OCI-LY3 (cell line): ENCODE measurements around the gene SLC2A8.

ENCODE experiments used
- H2AFZ ChIP-seq: fragments of 200-600, 300-600 bp; shearing (Covaris generic); 2 replicates; pipeline ENCODE4 v1.6.0; 2014; ENCODE audit warnings: antibody characterized with exemption, low read depth, low read length
- H3K27ac ChIP-seq: fragments of 200-600, 300-600 bp; sonication (generic); 2 replicates; pipeline ENCODE4 v1.5.1; 2014; ENCODE audit warnings: mild to moderate bottlenecking, low read length, moderate library complexity, mixed read lengths
- H3K27me3 ChIP-seq: fragments of 200-600, 300-600 bp; sonication (generic); 2 replicates; pipeline ENCODE4 v1.6.1; 2014; ENCODE audit warnings: low read depth, low read length, mixed read lengths
- H3K36me3 ChIP-seq: fragments of 200-600, 300-600 bp; sonication (generic); replicated peaks from 2 replicates; pipeline ENCODE3; 2014; ENCODE audit warnings: low read depth, low read length, mixed read lengths
- H3K4me1 ChIP-seq: fragments of 300-600, 200-600 bp; sonication (generic); 2 replicates; pipeline ENCODE4 v1.6.1; 2014; ENCODE audit warnings: low read length, mixed read lengths
- H3K4me2 ChIP-seq: fragments of 200-600, 300-600 bp; sonication (generic); 2 replicates; pipeline ENCODE4 v1.6.1; 2014; ENCODE audit warnings: low read length, mixed read lengths
- H3K4me3 ChIP-seq: fragments of 300-600, 200-600 bp; sonication (generic); 2 replicates; pipeline ENCODE4 v1.5.1; 2014; ENCODE audit warnings: antibody characterized with exemption, mild to moderate bottlenecking, low read length, moderate library complexity
- H3K79me2 ChIP-seq: fragments of 300-600, 200-600 bp; shearing (Covaris generic); 2 replicates; pipeline ENCODE4 v1.6.1; 2014; ENCODE audit warnings: mild to moderate bottlenecking, low read length, mixed read lengths
- H3K9ac ChIP-seq: fragments of 300-600, 200-600 bp; shearing (Covaris generic); 2 replicates; pipeline ENCODE4 v1.6.0; 2014; ENCODE audit warnings: mild to moderate bottlenecking, low read length, moderate library complexity
- H3K9me3 ChIP-seq: fragments of 200-600, 300-600 bp; shearing (Covaris generic); 2 replicates; pipeline ENCODE4 v1.6.1; 2014; ENCODE audit warnings: low read length, mixed read lengths; ENCODE audit not compliant: insufficient read depth
- H4K20me1 ChIP-seq: fragments of 200-600, 300-600 bp; sonication (generic); 2 replicates; pipeline ENCODE4 v1.6.1; 2016; ENCODE audit warnings: low read length, mixed read lengths; ENCODE audit not compliant: insufficient read depth
- EZH2phosphoT487 ChIP-seq: fragments of 200-600 bp; shearing (Covaris generic); IDR thresholded peaks from 2 replicates; pipeline ENCODE4 v1.6.1; 2018; ENCODE audit warnings: antibody characterized with exemption, mixed run types, low read depth
- TF ChIP-seq, protein P1 (sequence below): fragments of 200-600, 300-600 bp; sonication (generic); IDR thresholded peaks from 2 replicates; pipeline ENCODE4 v1.5.1; 2014; ENCODE audit warnings: antibody characterized with exemption, low read length, low read depth

The SLC2A8 gene

DNA sequence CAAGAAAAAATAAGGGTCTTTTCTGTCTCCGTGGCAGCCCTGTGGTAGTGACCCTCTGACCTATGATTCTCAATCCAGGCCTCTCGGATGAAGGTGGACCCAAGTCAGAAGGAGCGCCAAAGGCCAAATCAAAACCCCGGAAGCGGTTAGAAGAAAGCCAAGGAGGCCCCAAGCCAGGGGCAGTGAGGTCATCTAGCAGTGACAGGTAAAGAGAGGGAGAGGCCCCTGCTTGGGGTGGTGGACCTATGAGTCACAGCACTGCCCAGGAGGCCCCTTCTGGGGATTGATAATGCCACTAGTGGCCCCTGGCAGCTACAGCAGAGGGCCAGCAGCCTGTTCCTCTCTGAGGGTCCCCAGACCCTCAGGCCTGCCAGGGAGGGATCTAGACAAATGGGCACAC lies 6.4 kb upstream of the SLC2A8 start:
- no peak overlapping the region for H3K4me2 ChIP-seq
- H3K4me3 ChIP-seq, result no peak overlapping the region
- H3K9ac ChIP-seq, result no peak overlapping the region
- H3K79me2 ChIP-seq, result no peaks in the 10 kb centered on the region
- no peak overlapping the region for H2AFZ ChIP-seq
- H3K4me1 ChIP-seq, result peaks cover 4% of the 10 kb centered on the region; the same call in 1 of the 2 replicates
- H3K9me3 ChIP-seq, result no peaks in the 10 kb centered on the region
- H3K27me3 ChIP-seq, result no peaks in the 10 kb centered on the region
- no peaks in the 10 kb centered on the region for H4K20me1 ChIP-seq
- H3K36me3 ChIP-seq, result no peaks in the 10 kb centered on the region
- no peak for TF ChIP-seq EZH2phosphoT487
- TF ChIP-seq, protein P1, sequence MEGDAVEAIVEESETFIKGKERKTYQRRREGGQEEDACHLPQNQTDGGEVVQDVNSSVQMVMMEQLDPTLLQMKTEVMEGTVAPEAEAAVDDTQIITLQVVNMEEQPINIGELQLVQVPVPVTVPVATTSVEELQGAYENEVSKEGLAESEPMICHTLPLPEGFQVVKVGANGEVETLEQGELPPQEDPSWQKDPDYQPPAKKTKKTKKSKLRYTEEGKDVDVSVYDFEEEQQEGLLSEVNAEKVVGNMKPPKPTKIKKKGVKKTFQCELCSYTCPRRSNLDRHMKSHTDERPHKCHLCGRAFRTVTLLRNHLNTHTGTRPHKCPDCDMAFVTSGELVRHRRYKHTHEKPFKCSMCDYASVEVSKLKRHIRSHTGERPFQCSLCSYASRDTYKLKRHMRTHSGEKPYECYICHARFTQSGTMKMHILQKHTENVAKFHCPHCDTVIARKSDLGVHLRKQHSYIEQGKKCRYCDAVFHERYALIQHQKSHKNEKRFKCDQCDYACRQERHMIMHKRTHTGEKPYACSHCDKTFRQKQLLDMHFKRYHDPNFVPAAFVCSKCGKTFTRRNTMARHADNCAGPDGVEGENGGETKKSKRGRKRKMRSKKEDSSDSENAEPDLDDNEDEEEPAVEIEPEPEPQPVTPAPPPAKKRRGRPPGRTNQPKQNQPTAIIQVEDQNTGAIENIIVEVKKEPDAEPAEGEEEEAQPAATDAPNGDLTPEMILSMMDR, result no peak
- H3K27ac ChIP-seq, result no peak overlapping the region

DNA sequence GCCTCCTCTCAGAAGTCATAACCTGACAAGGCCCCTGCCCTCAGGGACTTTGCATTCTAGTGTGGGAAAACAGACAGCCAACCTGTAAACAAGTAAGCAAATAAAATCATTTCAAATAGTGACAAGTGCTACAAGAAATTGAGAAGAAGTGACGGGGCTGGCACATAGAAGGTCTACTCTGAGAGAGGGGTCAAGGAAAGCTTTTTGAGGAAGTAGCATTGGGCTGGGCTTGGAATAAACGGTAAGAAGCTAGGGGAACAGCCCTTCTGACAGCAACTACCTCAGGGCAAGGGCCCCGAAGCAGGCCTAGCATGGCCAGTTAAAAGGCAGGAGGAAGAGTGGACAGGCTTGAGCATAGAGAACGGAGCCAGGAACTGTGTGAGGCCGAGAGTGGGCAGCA lies 4.8 kb upstream of the SLC2A8 start:
- Histone ChIP-seq H3K27me3 (no peaks in the 10 kb centered on the region), H3K9me3 (no peaks in the 10 kb centered on the region), H3K27ac (no peak overlapping the region), H3K79me2 (no peaks in the 10 kb centered on the region), H3K4me1 (peaks cover 10% of the 10 kb centered on the region), H3K9ac (no peak overlapping the region), H3K36me3 (no peaks in the 10 kb centered on the region), H3K4me3 (no peak overlapping the region), H4K20me1 (no peaks in the 10 kb centered on the region), H3K4me2 (no peak overlapping the region), H2AFZ (no peak overlapping the region)
- no peak for TF ChIP-seq EZH2phosphoT487
- TF ChIP-seq, protein P1, result no peak

DNA sequence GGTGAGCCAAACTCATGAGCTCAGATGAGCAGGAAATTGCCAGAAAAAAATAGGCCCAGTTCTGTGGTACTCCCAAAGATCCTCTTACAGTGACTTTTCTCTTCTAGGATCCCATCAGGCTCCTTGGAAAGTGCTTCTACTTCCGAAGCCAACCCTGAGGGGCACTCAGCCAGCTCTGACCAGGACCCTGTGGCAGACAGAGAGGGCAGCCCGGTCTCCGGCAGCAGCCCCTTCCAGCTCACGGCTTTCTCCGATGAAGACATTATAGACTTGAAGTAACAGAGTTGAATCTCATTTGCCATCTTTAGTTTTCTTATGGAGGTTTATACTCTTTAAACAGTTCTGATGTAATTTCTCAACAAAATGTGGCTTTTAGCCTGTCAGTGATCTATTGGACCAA lies 4.0 kb upstream of the SLC2A8 start:
- H3K27me3 ChIP-seq, result no peaks in the 10 kb centered on the region
- H3K4me3 ChIP-seq, result no peak overlapping the region
- no peak overlapping the region for H3K4me2 ChIP-seq
- no peak overlapping the region for H2AFZ ChIP-seq
- no peak overlapping the region for H3K9ac ChIP-seq
- no peaks in the 10 kb centered on the region for H4K20me1 ChIP-seq
- no peak for TF ChIP-seq EZH2phosphoT487
- TF ChIP-seq, protein P1, result no peak
- no peaks in the 10 kb centered on the region for H3K9me3 ChIP-seq
- H3K36me3 ChIP-seq, result no peaks in the 10 kb centered on the region
- H3K27ac ChIP-seq, result no peak overlapping the region
- no peaks in the 10 kb centered on the region for H3K79me2 ChIP-seq
- peaks cover 10% of the 10 kb centered on the region for H3K4me1 ChIP-seq

DNA sequence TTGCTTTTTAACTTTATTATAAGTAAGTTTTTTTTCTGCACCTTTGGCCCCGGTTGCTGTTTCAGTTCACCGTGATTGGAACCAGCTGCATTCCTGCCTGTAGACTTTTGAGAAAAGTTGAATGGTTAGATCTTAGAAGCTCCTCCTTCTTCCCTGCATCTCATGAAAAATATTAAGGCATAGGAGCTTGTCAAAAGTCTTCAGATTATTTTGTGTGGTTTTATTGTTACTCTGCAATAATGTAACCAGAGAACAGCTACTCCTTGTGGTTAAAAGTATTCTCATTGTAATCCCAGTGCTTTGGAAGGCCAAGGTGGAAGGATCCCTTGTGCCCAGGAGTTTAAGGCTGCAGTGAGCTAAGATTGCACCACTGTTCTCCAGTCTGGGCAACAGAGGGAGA lies 3.3 kb upstream of the SLC2A8 start:
- Histone ChIP-seq H3K9me3 (no peaks in the 10 kb centered on the region), H2AFZ (no peak overlapping the region), H3K4me3 (no peak overlapping the region), H3K36me3 (no peaks in the 10 kb centered on the region), H3K4me2 (no peak overlapping the region), H3K27me3 (no peaks in the 10 kb centered on the region), H3K9ac (no peak overlapping the region), H3K27ac (no peak overlapping the region), H4K20me1 (no peaks in the 10 kb centered on the region), H3K79me2 (no peaks in the 10 kb centered on the region), H3K4me1 (peaks cover 10% of the 10 kb centered on the region)
- TF ChIP-seq, protein P1, result no peak
- no peak for TF ChIP-seq EZH2phosphoT487
